HepG2 (cell line): ENCODE measurements around the gene THBS2. TPM values are rescaled to one million over a fixed set of nuclear protein-coding genes. Genes with fewer than 3 reads are reported as not detected.

Experiments
- ATAC-seq: fragments of 200-7000 bp; cut with Tn5 transposase; 3 replicates; pipeline ENCODE4 v1.9.1; 2020; ENCODE audit warnings: mild to moderate bottlenecking, moderate library complexity
- BruUV-seq: library from RNA; stranded (reverse); fragments of 400-500 nt; replicated peaks from 2 replicates; lab custom pipeline; 2021; lab: Mats Ljungman, UMichigan
- CTCF ChIA-PET: fragments of 300-600 bp; formaldehyde crosslinking; extraction: SDS; loops from one replicate; lab custom pipeline; 2021; ENCODE audit warnings: low total read pairs, inconsistent platforms, low intra/inter-chr PET ratio; lab: Yijun Ruan, JAX
- POLR2A ChIA-PET: fragments of 350-600 bp; sonication (Branson Sonifier 250); formaldehyde crosslinking; loops from one replicate; lab custom pipeline; 2020; ENCODE audit warnings: antibody characterized with exemption, inconsistent platforms; lab: Yijun Ruan, JAX
- DNase-seq: peaks from one replicate; pipeline ENCODE4 v3.0.0-alpha.2; 2015; ENCODE audit warnings: low spot score
- FAIRE-seq: peaks from 3 replicates; lab custom pipeline; 2011; peaks lifted over from hg19 to GRCh38; lab: Jason Lieb, UNC
- H2AFZ ChIP-seq: one replicate; pipeline ENCODE4 v1.6.1; 2011; ENCODE audit warnings: low read length, inconsistent platforms
- H3K27ac ChIP-seq: fragments of 300-600 bp; 3 replicates; pipeline ENCODE4 v1.8.0; 2011; ENCODE audit warnings: mixed run types, mild to moderate bottlenecking, mixed read lengths, low read length, inconsistent platforms; ENCODE audit not compliant: insufficient read depth; ENCODE audit errors: extremely low read length
- H3K27me3 ChIP-seq, 2 experiments: fragments of 200-600 bp in 1 of 2; 2 replicates in 1 of 2; 3 replicates in 1 of 2; pipeline versions ENCODE4 v1.6.0 to v1.8.0; 2011; ENCODE audit warnings: low read length in 2 of 2, mild to moderate bottlenecking in 2 of 2, moderate library complexity in 2 of 2, inconsistent platforms in 1 of 2; ENCODE audit not compliant: insufficient read depth in 2 of 2, control insufficient read depth in 1 of 2
- H3K36me3 ChIP-seq, 2 experiments: fragments of 200-600 bp in 1 of 2; replicated peaks in 1 of 2; 2 replicates in 1 of 2; 3 replicates in 1 of 2; pipeline versions ENCODE4 v1.5.1 to v1.8.0; 2011; ENCODE audit warnings: low read length in 2 of 2, inconsistent platforms in 1 of 2; ENCODE audit not compliant: insufficient read depth in 2 of 2, control insufficient read depth in 1 of 2
- H3K4me1 ChIP-seq: 2 replicates; pipeline ENCODE4 v1.5.1; 2012; ENCODE audit warnings: low read length, inconsistent platforms; ENCODE audit not compliant: insufficient read depth
- H3K4me2 ChIP-seq: 2 replicates; pipeline ENCODE4 v1.6.0; 2011; ENCODE audit warnings: low read depth, low read length, inconsistent platforms
- H3K4me3 ChIP-seq, 3 experiments: fragments of 200-600 bp in 1 of 3; sonication (generic), shearing (Covaris generic) in 1 of 3; replicated peaks in 1 of 3; 2 replicates each; pipeline ENCODE4 v1.5.1; 2011 to 2016; ENCODE audit warnings: low read length in 3 of 3, inconsistent platforms in 2 of 3, low read depth in 2 of 3, mild to moderate bottlenecking in 2 of 3, control low read depth in 1 of 3, mixed read lengths in 1 of 3; ENCODE audit not compliant: insufficient read depth in 1 of 3
- H3K79me2 ChIP-seq: one replicate; pipeline ENCODE4 v1.6.1; 2011; ENCODE audit warnings: low read length, inconsistent platforms; ENCODE audit not compliant: insufficient read depth
- H3K9ac ChIP-seq: 2 replicates; pipeline ENCODE4 v1.6.0; 2011; ENCODE audit warnings: mild to moderate bottlenecking, low read depth, low read length, inconsistent platforms; ENCODE audit not compliant: insufficient read depth
- H3K9me3 ChIP-seq: 2 replicates; pipeline ENCODE4 v1.5.1; 2012; ENCODE audit warnings: mild to moderate bottlenecking, low read length
- H4K20me1 ChIP-seq: 2 replicates; pipeline ENCODE4 v1.6.0; 2011; ENCODE audit warnings: inconsistent platforms, mild to moderate bottlenecking, low read length, moderate library complexity; ENCODE audit not compliant: insufficient read depth
- HNF4A ChIP-seq: sonication (generic); formaldehyde crosslinking; IDR thresholded peaks from 2 replicates; pipeline ENCODE4 v1.4.0; 2020; ENCODE audit warnings: missing genetic modification reagents
- NCOA5 ChIP-seq: sonication (generic); formaldehyde crosslinking; IDR thresholded peaks from 2 replicates; pipeline ENCODE4 v1.4.0; 2020; ENCODE audit warnings: missing genetic modification reagents
- NFKBIZ ChIP-seq: IDR thresholded peaks from 2 replicates; pipeline ENCODE4 v1.6.1; 2018; ENCODE audit warnings: missing genetic modification reagents, missing compliant biosample characterization
- RBM22 ChIP-seq: fragments of 200-400 bp; formaldehyde crosslinking; optimal IDR thresholded peaks from 2 replicates; pipeline ENCODE3; 2017; ENCODE audit warnings: mild to moderate bottlenecking, low read length, moderate library complexity
- SIX4 ChIP-seq: sonication (generic); formaldehyde crosslinking; IDR thresholded peaks from 2 replicates; pipeline ENCODE4 v1.4.0; 2020; ENCODE audit warnings: missing genetic modification reagents
- SRSF1 ChIP-seq: fragments of 200-400 bp; formaldehyde crosslinking; optimal IDR thresholded peaks from 2 replicates; pipeline ENCODE3; 2017; ENCODE audit warnings: mild to moderate bottlenecking, low read depth, low read length, moderate library complexity
- TBL1XR1 ChIP-seq: fragments of 150-350 bp; IDR thresholded peaks from 2 replicates; pipeline ENCODE4 v1.6.1; 2014; ENCODE audit warnings: borderline replicate concordance, low read length; ENCODE audit not compliant: partially characterized antibody
- TP53 ChIP-seq: sonication (generic); formaldehyde crosslinking; conservative IDR thresholded peaks from 2 replicates; pipeline ENCODE4 v1.4.0; 2020; ENCODE audit warnings: missing genetic modification reagents
- ZFP62 ChIP-seq: sonication (generic); formaldehyde crosslinking; IDR thresholded peaks from 2 replicates; pipeline ENCODE4 v1.4.0; 2020; ENCODE audit warnings: missing genetic modification reagents
- ZFX ChIP-seq: sonication (generic); formaldehyde crosslinking; IDR thresholded peaks from 2 replicates; pipeline ENCODE4 v1.4.0; 2020; ENCODE audit warnings: mild to moderate bottlenecking, low read depth, missing genetic modification reagents, moderate library complexity
- ZMYM3 ChIP-seq: sonication (generic); formaldehyde crosslinking; IDR thresholded peaks from 2 replicates; pipeline ENCODE4 v1.5.1; 2020; ENCODE audit warnings: mild to moderate bottlenecking, missing genetic modification reagents
- ZNF251 ChIP-seq: sonication (generic); formaldehyde crosslinking; IDR thresholded peaks from 2 replicates; pipeline ENCODE4 v1.9.0; 2021; ENCODE audit warnings: mild to moderate bottlenecking, missing genetic modification reagents
- ZNF557 ChIP-seq: sonication (generic); formaldehyde crosslinking; IDR thresholded peaks from 2 replicates; pipeline ENCODE4 v1.4.0; 2020; ENCODE audit warnings: missing genetic modification reagents
- ZNF772 ChIP-seq: sonication (generic); formaldehyde crosslinking; IDR thresholded peaks from 2 replicates; pipeline ENCODE4 v1.5.0; 2020; ENCODE audit warnings: mild to moderate bottlenecking, missing genetic modification reagents
- WGBS: methylation state at CpG from one replicate; pipeline ENCODE4 v1.1.6; 2017; ENCODE audit warnings: low lambda C conversion rate; 5-methylcytosine and 5-hydroxymethylcytosine counted together
- in situ Hi-C: cut with HindIII; loops from 2 replicates; pipeline ENCODE4 v1.10.0; 2017; ENCODE audit warnings: low pct_unique_long_range_greater_than_20kb; ENCODE audit not compliant: extremely low pct_ligation_motif_present
- intact Hi-C: fragments of 100-400 bp; cut with micrococcal nuclease; formaldehyde crosslinking; loops from one replicate; pipeline ENCODE4 v1.10.0; 2022; ENCODE audit not compliant: unreplicated experiment
- polyA plus RNA-seq, 8 experiments: library from polyadenylated mRNA; depleted of rRNA in 3 of 8; stranded (reverse) in 7 of 8; unstranded in 1 of 8; fragments of >200 nt; fragmentation: Illumina TruSeq in 4 of 8; extraction: Trizol in 4 of 8; gene quantifications; 2 replicates each; pipeline versions ENCODE4 v1.2.1 to v1.2.3, GENCODE V29; 2011 to 2016; ENCODE audit warnings: low read depth in 4 of 8, missing spikeins in 1 of 8, mixed read lengths in 1 of 8; ENCODE audit not compliant: insufficient read depth in 1 of 8
- total RNA-seq, 5 experiments: library from RNA; depleted of rRNA; stranded (reverse); fragments of >200 nt; fragmentation: Illumina TruSeq; extraction: Trizol; gene quantifications; 2 replicates each; pipeline ENCODE4 v1.2.3, GENCODE V29; 2016; ENCODE audit warnings: low read depth in 1 of 5
- TF ChIP-seq, protein P1 (sequence below): sonication (generic); formaldehyde crosslinking; IDR thresholded peaks from 2 replicates; pipeline ENCODE4 v1.4.0; 2020; ENCODE audit warnings: missing genetic modification reagents
- TF ChIP-seq, protein P2 (sequence below): sonication (generic); formaldehyde crosslinking; IDR thresholded peaks from 2 replicates; pipeline ENCODE4 v1.4.0; 2020; ENCODE audit warnings: missing genetic modification reagents
- TF ChIP-seq, protein P3 (sequence below): sonication (generic); formaldehyde crosslinking; IDR thresholded peaks from 2 replicates; pipeline ENCODE4 v1.4.0; 2020; ENCODE audit warnings: missing genetic modification reagents, mild to moderate bottlenecking, borderline replicate concordance

Gene THBS2
- total and polyA plus RNA-seq, 2 of the 13 experiments (the other 11 are each of a cell fraction or from before 2014, with no cell fraction given): 0.12 to 0.15 TPM

DNA sequence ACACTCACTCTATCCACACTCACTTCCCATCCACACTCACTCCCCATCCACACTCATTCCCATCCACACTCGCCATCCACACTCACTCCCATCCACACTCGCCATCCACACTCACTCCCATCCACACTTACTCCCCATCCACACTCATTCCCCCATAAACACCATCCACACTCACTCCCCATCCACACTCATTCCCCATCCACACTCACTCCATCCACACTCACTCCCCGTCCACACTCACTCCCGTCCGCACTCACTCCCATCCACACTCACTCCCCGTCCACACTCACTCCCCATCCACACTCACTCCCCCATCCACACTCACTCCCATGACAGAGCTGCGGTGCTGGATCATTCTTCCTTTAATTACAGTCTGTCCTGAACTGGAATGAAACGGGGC, 17.1 kb downstream of the THBS2 start:
- DNase-seq (no peak), FAIRE-seq (no peak), ATAC-seq (no peak)
- no peak overlapping the region for H2AFZ ChIP-seq
- H3K27ac ChIP-seq: no peak overlapping the region
- no TSS peak for BruUV-seq
- H3K4me3 ChIP-seq: no peak overlapping the region
- H4K20me1 ChIP-seq: no peaks in the 10 kb centered on the region
- H3K79me2 ChIP-seq: no peaks in the 10 kb centered on the region
- 40% methylated on average over 8 of the region's 8 CpGs for WGBS
- ChIA-PET CTCF (no interaction called here), POLR2A (no interaction called here)
- no peak overlapping the region for H3K9ac ChIP-seq
- no peaks in the 10 kb centered on the region for H3K4me1 ChIP-seq
- peaks cover 10% of the 10 kb centered on the region for H3K9me3 ChIP-seq
- H3K36me3 ChIP-seq: no peaks in the 10 kb centered on the region
- no peak overlapping the region for H3K4me2 ChIP-seq
- in situ Hi-C loops: no loop called here
- intact Hi-C loops: no loop called here
- TF ChIP-seq ZFP62: no peak
- TF ChIP-seq, protein P1, sequence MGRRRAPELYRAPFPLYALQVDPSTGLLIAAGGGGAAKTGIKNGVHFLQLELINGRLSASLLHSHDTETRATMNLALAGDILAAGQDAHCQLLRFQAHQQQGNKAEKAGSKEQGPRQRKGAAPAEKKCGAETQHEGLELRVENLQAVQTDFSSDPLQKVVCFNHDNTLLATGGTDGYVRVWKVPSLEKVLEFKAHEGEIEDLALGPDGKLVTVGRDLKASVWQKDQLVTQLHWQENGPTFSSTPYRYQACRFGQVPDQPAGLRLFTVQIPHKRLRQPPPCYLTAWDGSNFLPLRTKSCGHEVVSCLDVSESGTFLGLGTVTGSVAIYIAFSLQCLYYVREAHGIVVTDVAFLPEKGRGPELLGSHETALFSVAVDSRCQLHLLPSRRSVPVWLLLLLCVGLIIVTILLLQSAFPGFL (CRISPR knock-in tag): no peak
- no peak for TF ChIP-seq NCOA5
- TF ChIP-seq TBL1XR1: no peak
- TF ChIP-seq, protein P2, sequence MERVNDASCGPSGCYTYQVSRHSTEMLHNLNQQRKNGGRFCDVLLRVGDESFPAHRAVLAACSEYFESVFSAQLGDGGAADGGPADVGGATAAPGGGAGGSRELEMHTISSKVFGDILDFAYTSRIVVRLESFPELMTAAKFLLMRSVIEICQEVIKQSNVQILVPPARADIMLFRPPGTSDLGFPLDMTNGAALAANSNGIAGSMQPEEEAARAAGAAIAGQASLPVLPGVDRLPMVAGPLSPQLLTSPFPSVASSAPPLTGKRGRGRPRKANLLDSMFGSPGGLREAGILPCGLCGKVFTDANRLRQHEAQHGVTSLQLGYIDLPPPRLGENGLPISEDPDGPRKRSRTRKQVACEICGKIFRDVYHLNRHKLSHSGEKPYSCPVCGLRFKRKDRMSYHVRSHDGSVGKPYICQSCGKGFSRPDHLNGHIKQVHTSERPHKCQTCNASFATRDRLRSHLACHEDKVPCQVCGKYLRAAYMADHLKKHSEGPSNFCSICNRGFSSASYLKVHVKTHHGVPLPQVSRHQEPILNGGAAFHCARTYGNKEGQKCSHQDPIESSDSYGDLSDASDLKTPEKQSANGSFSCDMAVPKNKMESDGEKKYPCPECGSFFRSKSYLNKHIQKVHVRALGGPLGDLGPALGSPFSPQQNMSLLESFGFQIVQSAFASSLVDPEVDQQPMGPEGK (CRISPR knock-in tag): no peak
- TF ChIP-seq ZMYM3 (CRISPR knock-in tag): no peak
- no peak for TF ChIP-seq RBM22
- no peak for TF ChIP-seq SRSF1
- no peak for TF ChIP-seq TP53 (CRISPR knock-in tag)
- no peak for TF ChIP-seq ZNF557
- TF ChIP-seq, protein P3, sequence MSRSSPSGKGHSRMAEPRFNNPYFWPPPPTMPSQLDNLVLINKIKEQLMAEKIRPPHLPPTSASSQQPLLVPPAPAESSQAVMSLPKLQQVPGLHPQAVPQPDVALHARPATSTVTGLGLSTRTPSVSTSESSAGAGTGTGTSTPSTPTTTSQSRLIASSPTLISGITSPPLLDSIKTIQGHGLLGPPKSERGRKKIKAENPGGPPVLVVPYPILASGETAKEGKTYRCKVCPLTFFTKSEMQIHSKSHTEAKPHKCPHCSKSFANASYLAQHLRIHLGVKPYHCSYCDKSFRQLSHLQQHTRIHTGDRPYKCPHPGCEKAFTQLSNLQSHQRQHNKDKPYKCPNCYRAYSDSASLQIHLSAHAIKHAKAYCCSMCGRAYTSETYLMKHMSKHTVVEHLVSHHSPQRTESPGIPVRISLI (CRISPR knock-in tag): no peak
- TF ChIP-seq NFKBIZ (CRISPR knock-in tag): no peak
- TF ChIP-seq HNF4A: no peak
- no peak for TF ChIP-seq SIX4
- TF ChIP-seq ZNF772 (CRISPR knock-in tag): no peak
- no peak for TF ChIP-seq ZNF251 (CRISPR knock-in tag)
- no peak for TF ChIP-seq ZFX
- peaks cover 3 to 40% of the 10 kb centered on the region in 2 experiments; a peak in 4 of 5 replicates for H3K27me3 ChIP-seq
